Measurements from ENCODE around the gene FNDC10.

Gene FNDC10

DNA sequence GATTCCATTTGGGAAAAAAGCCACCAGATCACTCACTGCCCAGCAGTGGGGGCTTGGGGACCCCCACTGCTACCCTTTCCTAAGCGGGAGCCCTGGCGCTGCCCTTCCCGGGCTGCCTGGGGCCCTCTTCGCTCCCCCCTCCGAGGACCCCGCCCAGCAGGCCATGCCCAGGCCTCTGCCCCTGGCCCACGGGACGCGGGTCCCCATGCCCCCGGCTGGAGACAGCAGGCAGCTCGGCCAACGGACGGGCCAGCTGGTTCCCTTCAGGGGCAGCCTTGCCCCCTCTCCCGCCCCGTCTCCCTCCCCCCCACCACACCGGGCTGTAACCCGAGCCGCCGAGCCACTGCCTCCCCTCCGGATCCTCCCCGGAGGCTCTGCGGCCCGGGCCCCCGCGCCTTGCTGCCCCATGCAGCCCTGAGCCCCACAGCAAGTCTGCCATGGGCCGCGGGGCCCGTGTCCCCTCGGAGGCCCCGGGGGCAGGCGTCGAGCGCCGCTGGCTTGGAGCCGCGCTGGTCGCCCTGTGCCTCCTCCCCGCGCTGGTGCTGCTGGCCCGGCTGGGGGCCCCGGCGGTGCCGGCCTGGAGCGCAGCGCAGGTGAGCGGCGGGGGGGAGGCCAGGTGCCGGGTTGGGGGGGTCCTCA, 32.0 kb upstream of the FNDC10 start, which contains the start of gene MMP23B:
Gene MMP23B, plus strand, starts transcription at position 392 of the 639 bp plus-strand sequence. Its CDS starts 46 bp downstream, at position 438.
- TF ChIP-seq CTCF (IDR thresholded peaks at IDR 0.05; ENCODE audit: control insufficient read depth, extremely low read depth, insufficient read depth) = no peak
- no peak within 1 kb of the TSS for H3K4me3 ChIP-seq (ENCODE audit: low read depth, low read length)
- no peak for DNase-seq (ENCODE audit: low read depth)

DNA sequence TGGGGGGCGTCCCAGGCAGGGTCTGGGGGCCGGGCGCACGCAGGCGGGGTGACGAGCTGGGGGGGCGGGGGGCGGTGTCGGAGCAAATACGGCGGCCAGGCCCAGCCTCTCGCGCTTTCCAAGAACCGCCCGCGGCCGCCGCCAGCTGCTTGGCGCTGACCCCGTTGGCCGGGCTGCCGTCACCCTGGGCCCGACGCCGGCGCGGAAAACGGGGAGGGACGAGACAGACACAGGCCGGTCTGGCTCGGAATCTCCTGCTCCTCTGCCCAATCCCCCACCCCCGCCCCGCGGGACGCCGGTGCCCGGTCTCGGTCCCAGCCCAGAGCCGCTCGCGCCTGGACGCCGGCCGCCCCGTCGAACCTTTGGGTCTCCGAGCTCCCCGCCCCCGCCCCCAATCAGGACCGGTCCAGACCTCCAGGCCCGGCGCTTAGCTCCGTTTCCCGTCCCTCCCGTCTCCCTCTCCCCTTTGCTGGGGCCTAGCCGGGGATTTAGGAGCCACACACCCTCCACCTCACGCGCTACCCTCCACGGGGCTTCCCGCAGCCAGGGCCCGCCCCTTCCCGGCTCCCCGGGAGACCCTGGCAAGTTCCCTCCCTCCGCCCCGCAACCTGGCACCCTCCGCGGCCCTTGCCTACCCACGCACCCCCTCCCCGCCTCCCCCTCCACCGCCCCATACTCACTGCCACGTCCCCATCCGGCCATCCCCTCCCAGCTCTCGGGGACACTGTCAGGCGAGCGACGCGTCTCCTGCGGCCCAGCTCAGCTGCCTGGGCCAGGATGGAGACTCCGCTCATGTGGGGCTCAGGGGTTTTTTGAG, 31.2 kb upstream of the FNDC10 start:
- H3K4me3 ChIP-seq (ENCODE audit: low read depth, low read length) = no peak overlapping the region
- TF ChIP-seq CTCF (IDR thresholded peaks at IDR 0.05; ENCODE audit: control insufficient read depth, extremely low read depth, insufficient read depth) = no peak
- DNase-seq (ENCODE audit: low read depth) = no peak

DNA sequence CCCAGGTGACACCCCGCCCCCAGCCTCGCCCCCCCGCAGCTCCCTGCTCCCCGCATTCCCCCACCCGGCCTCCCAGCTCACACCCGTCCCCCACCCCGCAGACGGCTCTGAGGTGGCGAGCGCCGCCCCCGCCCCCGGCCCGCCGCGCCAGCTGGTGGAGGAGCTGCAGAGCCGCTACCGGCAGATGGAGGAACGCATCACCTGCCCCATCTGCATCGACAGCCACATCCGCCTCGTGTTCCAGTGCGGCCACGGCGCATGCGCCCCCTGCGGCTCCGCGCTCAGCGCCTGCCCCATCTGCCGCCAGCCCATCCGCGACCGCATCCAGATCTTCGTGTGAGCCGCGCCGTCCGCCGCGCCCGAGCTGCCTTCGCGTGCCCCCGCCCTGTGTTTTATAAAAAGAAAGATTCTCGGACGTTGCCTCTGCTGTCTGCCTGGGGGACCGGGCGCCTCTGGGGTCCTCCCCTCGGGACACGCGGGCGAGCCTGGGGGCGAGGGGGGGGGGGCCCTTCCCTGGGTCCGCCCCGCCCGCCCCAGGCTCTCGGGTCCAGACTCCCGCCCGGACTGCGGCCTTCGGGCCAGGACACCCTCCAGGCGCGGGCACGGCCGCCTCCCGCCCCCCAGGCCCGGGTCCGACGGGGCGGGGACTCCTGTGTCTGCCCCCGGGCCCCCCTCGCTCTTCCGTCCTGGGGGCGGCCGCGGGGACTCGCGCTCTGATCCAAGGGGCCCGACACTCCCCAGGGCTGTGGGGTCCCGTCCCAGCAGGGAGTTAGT, 30.4 kb upstream of the FNDC10 start:
- no peak overlapping the region for H3K4me3 ChIP-seq (ENCODE audit: low read depth, low read length)
- DNase-seq (ENCODE audit: low read depth) = no peak

DNA sequence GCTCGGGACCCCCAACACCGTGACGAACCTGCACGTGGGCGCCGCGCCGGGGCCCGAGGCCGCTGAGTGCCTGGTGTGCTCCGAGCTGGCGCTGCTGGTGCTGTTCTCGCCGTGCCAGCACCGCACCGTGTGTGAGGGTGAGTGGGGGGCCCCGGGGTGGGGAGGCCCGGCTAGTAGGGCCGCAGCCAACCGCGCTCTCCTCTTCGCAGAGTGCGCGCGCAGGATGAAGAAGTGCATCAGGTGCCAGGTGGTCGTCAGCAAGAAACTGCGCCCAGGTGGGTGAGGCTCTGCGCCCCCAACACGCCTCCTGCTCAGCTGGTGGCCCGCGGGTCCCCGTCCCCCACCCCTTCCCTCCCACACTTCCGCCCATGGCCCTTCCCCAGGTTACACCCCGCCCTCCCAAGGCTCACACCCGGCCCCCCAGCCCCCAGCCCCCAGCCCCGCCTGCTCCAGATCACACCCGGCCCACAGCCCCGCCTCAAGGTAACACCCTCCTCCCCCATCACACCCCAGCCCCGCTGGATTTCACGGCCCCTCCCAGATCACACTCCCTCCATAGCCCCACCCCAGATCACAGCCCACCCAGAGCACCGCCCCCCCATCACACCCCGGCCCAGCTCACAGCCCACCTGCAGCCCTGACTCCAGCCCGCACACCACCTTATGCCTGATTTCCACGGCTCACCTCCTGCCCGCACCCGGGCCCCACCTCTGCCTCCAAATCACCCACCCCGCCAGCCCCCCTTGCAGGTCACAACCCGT, 29.7 kb upstream of the FNDC10 start:
- no peak for TF ChIP-seq CTCF (IDR thresholded peaks at IDR 0.05; ENCODE audit: control insufficient read depth, extremely low read depth, insufficient read depth)
- no peak for DNase-seq (ENCODE audit: low read depth)
- H3K4me3 ChIP-seq (ENCODE audit: low read depth, low read length) = no peak overlapping the region

More for the DNA sequence above, 30.4 kb upstream of the FNDC10 start:
- TF ChIP-seq CTCF (IDR thresholded peaks at IDR 0.05; ENCODE audit: control insufficient read depth, extremely low read depth, insufficient read depth) = no peak

- H3K4me3 ChIP-seq (ENCODE audit: low read depth, low read length) = no peak overlapping the region
- TF ChIP-seq CTCF (IDR thresholded peaks at IDR 0.05; ENCODE audit: control insufficient read depth, extremely low read depth, insufficient read depth) = no peak
- DNase-seq (ENCODE audit: low read depth) = no peak
Measured at GRCh38 chr1:1628754-1629429, 29.0 kb upstream of the FNDC10 start.

Measured in LNCaP clone FGC (cell line).